Measurements from ENCODE around the gene MMP19.

The MMP19 gene

DNA sequence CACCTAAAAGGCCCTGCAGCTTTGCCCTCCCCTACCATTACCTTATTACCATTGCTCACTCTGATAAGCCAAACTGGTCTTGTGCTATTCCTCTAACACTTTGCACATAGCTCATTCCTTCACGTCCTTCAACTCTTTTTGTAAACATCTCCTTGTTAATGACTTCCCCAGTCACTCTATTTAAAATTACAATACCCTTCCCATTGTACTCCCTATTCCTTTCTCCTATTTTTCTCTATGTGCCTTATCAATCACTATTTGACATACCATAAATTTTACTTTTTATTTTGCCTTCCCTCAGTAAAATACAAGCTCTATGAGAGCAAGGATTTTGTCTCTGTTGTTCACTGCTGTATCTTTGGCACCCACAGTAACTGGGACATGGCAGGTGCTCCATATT lies 30.6 kb downstream of the MMP19 start:
- DNase-seq, result no peak

- DNase-seq, result no peak
Observed at GRCh38 chr12:55809274-55809673, 33.5 kb downstream of the MMP19 start.

GRCh38 chr12:55806982-55807381 lies 35.8 kb downstream of the MMP19 start:
- DNase-seq, result no peak

GRCh38 chr12:55797550-55797949 lies 45.2 kb downstream of the MMP19 start:
- DNase-seq, result no peak

DNA sequence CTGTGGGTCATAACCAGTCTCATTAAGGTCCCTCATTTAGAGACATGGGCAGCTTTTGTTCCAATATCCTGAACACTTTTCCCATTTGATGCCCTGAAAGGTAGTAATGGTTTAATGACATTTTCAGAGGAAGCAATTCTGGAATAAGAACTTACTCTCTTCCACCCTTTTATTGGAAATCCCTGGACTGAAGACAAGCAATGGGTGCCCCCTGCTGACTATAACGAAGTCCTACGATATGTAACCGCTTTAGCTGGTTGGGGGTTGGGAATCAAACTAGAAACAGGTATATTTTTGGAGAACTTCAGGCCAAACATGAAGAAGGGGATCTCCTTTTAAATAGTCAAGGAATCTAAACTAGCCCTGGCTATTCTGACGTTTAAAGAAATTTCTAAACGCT lies 45.7 kb downstream of the MMP19 start:
- DNase-seq, result no peak

DNA sequence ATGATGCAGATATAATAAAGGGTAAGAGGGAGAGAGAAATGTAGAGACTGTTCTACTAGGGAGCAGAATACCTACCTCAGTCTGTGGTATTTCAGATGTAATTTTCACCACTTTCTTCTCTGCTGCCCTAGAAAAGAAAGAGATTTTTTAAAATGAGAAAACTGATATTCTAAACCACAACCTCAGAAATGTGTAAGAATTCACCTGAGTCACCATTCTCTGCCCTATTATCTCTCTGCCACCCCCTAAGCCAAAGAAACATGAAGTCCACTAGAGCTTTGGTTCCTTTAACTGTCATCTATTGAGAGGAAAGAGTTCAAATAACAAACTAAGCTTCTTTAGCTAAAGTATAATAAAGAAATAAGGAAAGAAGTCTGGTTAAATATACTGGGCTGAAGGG lies 46.8 kb downstream of the MMP19 start:
- DNase-seq, result no peak

- no peak for DNase-seq
Observed at GRCh38 chr12:55789893-55790292, 52.8 kb downstream of the MMP19 start.

DNA sequence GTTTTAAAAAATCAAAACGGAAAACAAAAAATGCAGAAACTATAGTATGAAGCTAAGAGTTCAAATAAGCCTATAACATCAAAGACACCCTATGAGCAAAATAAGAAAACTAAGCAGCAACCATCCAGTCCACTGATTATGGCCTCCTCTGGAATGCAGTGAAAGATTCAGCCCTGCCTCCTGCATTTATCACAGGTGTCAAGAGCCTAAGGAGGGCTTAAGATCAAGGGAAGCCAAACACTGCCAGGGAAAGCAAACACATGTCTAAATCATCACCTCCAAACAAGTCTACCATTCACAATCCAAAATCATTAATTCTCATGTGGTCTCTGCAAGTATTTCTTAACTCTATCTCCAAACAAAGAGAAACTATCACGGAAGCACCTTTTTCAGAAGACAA lies 53.6 kb downstream of the MMP19 start:
- no peak for DNase-seq

GRCh38 chr12:55788546-55788945 lies 54.2 kb downstream of the MMP19 start:
- no peak for DNase-seq

Data from activated CD4-positive, CD25-positive, alpha-beta regulatory T cell treated with anti-CD3 and anti-CD28 coated beads, Interleukin-2, amount 50 U/mL, for 72 hours (primary cell).